OCI-LY3 (cell line): Measurements from ENCODE around the gene KRT3.

Experiments
- H2AFZ ChIP-seq: fragments of 200-600, 300-600 bp; shearing (Covaris generic); 2 replicates; pipeline ENCODE4 v1.6.0; 2014; ENCODE audit warnings: antibody characterized with exemption, low read depth, low read length
- H3K27ac ChIP-seq: fragments of 200-600, 300-600 bp; sonication (generic); 2 replicates; pipeline ENCODE4 v1.5.1; 2014; ENCODE audit warnings: mild to moderate bottlenecking, low read length, moderate library complexity, mixed read lengths
- H3K27me3 ChIP-seq: fragments of 200-600, 300-600 bp; sonication (generic); 2 replicates; pipeline ENCODE4 v1.6.1; 2014; ENCODE audit warnings: low read depth, low read length, mixed read lengths
- H3K36me3 ChIP-seq: fragments of 200-600, 300-600 bp; sonication (generic); replicated peaks from 2 replicates; pipeline ENCODE3; 2014; ENCODE audit warnings: low read depth, low read length, mixed read lengths
- H3K4me1 ChIP-seq: fragments of 300-600, 200-600 bp; sonication (generic); 2 replicates; pipeline ENCODE4 v1.6.1; 2014; ENCODE audit warnings: low read length, mixed read lengths
- H3K4me2 ChIP-seq: fragments of 200-600, 300-600 bp; sonication (generic); 2 replicates; pipeline ENCODE4 v1.6.1; 2014; ENCODE audit warnings: low read length, mixed read lengths
- H3K4me3 ChIP-seq: fragments of 300-600, 200-600 bp; sonication (generic); 2 replicates; pipeline ENCODE4 v1.5.1; 2014; ENCODE audit warnings: antibody characterized with exemption, mild to moderate bottlenecking, low read length, moderate library complexity
- H3K79me2 ChIP-seq: fragments of 300-600, 200-600 bp; shearing (Covaris generic); 2 replicates; pipeline ENCODE4 v1.6.1; 2014; ENCODE audit warnings: mild to moderate bottlenecking, low read length, mixed read lengths
- H3K9ac ChIP-seq: fragments of 300-600, 200-600 bp; shearing (Covaris generic); 2 replicates; pipeline ENCODE4 v1.6.0; 2014; ENCODE audit warnings: mild to moderate bottlenecking, low read length, moderate library complexity
- H3K9me3 ChIP-seq: fragments of 200-600, 300-600 bp; shearing (Covaris generic); 2 replicates; pipeline ENCODE4 v1.6.1; 2014; ENCODE audit warnings: low read length, mixed read lengths; ENCODE audit not compliant: insufficient read depth
- H4K20me1 ChIP-seq: fragments of 200-600, 300-600 bp; sonication (generic); 2 replicates; pipeline ENCODE4 v1.6.1; 2016; ENCODE audit warnings: low read length, mixed read lengths; ENCODE audit not compliant: insufficient read depth
- CTCF ChIP-seq: fragments of 200-600, 300-600 bp; sonication (generic); IDR thresholded peaks from 2 replicates; pipeline ENCODE4 v1.5.1; 2014; ENCODE audit warnings: antibody characterized with exemption, low read length, low read depth
- EZH2phosphoT487 ChIP-seq: fragments of 200-600 bp; shearing (Covaris generic); IDR thresholded peaks from 2 replicates; pipeline ENCODE4 v1.6.1; 2018; ENCODE audit warnings: antibody characterized with exemption, mixed run types, low read depth

Gene KRT3

DNA sequence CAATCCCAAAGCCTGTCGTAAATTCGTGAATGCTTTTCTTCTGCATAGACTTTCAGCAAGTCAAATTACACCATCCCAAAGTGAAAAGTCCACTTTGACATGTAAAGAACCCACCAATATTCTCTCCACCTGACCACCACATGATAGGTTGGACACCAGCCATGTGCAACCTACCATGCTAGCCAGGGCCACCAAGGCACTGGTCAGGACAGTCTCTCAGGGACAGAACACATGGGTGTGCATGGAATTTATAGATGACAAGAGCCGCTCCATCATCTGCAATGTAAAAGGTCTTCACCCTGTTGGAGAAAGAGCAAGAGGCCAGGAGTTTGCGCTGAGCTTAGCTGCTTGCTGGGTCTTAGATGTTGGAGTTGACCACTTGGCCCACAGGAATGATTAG is 13.4 kb downstream of the KRT3 start:
- H3K4me1 ChIP-seq: no peaks in the 10 kb centered on the region
- no peak for TF ChIP-seq CTCF
- no peak for TF ChIP-seq EZH2phosphoT487
- H3K4me3 ChIP-seq: no peak overlapping the region
- H4K20me1 ChIP-seq: no peaks in the 10 kb centered on the region
- H3K4me2 ChIP-seq: no peak overlapping the region
- no peak overlapping the region for H3K27ac ChIP-seq
- peaks cover 43% of the 10 kb centered on the region for H3K27me3 ChIP-seq
- no peak overlapping the region for H3K9ac ChIP-seq
- no peak overlapping the region for H2AFZ ChIP-seq
- H3K9me3 ChIP-seq: no peaks in the 10 kb centered on the region
- H3K36me3 ChIP-seq: no peaks in the 10 kb centered on the region
- no peaks in the 10 kb centered on the region for H3K79me2 ChIP-seq

DNA sequence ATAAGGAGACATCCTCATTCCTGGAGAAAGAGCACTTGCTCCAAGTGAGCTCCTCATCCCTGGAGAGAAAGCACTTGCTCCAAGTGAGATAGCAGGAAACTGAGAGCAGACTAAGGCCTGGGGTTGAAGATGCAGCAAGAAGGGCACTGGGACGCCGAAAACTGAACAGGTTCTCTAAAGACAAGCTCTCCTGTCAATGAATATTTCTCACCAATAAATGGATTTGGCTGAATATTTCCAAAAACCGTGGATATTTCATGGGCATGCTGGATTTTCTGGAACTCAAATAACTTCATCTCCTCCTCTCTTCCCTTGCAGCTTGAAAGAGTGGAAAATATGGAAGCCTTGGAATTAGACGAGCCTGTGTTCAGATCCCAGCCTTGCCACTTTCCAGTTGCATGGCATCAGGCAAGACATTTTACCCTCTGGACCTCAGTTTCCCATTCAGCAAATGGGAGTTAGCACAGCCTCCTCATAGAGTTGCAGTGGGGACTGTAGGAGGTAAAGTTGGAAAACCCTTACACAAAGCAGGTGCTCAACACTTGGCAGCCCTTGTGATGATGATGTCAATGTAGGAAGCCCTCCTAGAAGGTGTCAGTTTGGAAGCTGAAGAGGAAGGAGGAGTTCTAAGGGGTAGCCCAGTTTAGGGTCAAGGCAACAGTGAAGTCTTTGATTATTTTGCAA is 14.4 kb downstream of the KRT3 start:
- Histone ChIP-seq H3K4me3 (no peak overlapping the region), H3K36me3 (no peaks in the 10 kb centered on the region), H3K4me2 (no peak overlapping the region), H4K20me1 (no peaks in the 10 kb centered on the region), H3K4me1 (no peaks in the 10 kb centered on the region), H3K9me3 (no peaks in the 10 kb centered on the region), H3K9ac (no peak overlapping the region), H3K27ac (no peak overlapping the region), H3K27me3 (peaks cover 44% of the 10 kb centered on the region), H2AFZ (no peak overlapping the region), H3K79me2 (no peaks in the 10 kb centered on the region)
- TF ChIP-seq CTCF: no peak

DNA sequence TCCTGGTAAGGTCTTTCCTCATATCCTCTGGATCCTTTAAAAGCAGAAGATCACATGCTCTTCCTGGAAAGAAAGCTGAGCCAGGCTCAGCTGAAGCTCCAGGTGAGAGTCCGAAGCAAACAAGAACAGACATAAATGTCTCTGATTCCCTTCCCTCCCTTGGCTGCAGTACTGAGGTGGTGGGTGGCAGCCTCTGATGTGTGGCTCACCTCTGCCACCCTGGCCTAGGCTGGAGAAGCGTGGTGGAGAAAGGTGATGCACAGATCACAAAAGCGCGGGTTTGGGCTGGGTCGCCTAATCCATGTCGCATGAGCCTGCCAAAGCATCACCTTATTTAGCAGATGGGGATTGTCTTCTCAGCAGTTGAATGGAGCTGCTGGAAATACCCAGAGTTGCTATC is 16.0 kb downstream of the KRT3 start:
- Histone ChIP-seq H3K9ac (no peak overlapping the region), H3K4me1 (no peaks in the 10 kb centered on the region), H3K4me2 (no peak overlapping the region), H3K27ac (no peak overlapping the region), H3K79me2 (no peaks in the 10 kb centered on the region), H3K9me3 (no peaks in the 10 kb centered on the region), H2AFZ (no peak overlapping the region), H3K4me3 (no peak overlapping the region), H3K27me3 (peaks cover 43% of the 10 kb centered on the region), H4K20me1 (no peaks in the 10 kb centered on the region), H3K36me3 (no peaks in the 10 kb centered on the region)
- no peak for TF ChIP-seq CTCF

GRCh38 chr12:52778833-52779232 is 17.1 kb downstream of the KRT3 start:
- TF ChIP-seq CTCF (no peak), EZH2phosphoT487 (no peak)
- no peak overlapping the region for H3K4me3 ChIP-seq
- H3K9me3 ChIP-seq: no peaks in the 10 kb centered on the region
- H2AFZ ChIP-seq: no peak overlapping the region
- H3K4me1 ChIP-seq: no peaks in the 10 kb centered on the region
- H3K79me2 ChIP-seq: no peaks in the 10 kb centered on the region
- no peak overlapping the region for H3K4me2 ChIP-seq
- no peaks in the 10 kb centered on the region for H4K20me1 ChIP-seq
- no peak overlapping the region for H3K9ac ChIP-seq
- H3K36me3 ChIP-seq: no peaks in the 10 kb centered on the region
- H3K27ac ChIP-seq: no peak overlapping the region
- peaks cover 43% of the 10 kb centered on the region for H3K27me3 ChIP-seq
